ENCODE data around the gene LDHAL6B. TPM values are rescaled to one million over a fixed set of nuclear protein-coding genes. Genes with fewer than 3 reads are reported as not detected.

The LDHAL6B gene
- total RNA-seq, 1 donor from 2014 or later: not detected

DNA sequence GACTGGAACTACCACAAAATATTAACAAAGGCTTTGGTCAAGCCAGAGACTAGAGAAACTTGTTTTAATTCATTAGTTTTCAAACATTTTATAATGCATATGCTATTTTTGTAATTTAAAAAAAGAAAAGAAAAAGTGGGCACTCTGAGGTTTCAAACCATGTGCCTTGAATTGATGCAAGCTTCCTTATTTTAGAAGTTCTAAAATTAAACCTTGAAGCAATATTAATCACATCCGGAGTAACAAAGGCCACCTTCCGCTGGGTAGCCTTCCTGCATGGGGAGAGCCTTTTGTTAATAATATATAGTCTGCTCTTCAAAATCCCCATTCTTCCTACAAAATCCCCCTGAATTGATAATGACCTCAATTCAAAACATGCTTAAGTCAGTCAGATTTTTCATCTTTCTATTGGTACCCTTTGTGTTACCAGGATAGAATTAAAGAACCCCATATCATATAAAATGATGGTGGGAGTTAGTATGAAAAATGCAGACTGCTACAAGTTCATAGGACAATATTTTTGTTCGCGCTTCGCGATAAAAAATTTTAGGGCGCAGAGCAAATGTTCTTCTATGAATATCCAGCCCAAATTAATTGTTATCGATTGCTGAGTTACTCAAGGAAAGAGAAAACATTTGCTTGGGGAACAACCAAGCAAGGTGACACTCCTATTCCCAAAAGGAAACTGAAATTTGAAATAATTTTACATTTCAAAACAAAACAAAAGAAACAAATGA lies 30.6 kb downstream of the LDHAL6B start:
- Mint-ChIP-seq H3K27ac (no peak overlapping the region), H3K9me3 (no peaks in the 10 kb centered on the region), H3K4me3 (no peak overlapping the region), H3K36me3 (peaks cover 7% of the 10 kb centered on the region), H3K27me3 (no peaks in the 10 kb centered on the region), H3K4me1 (ENCODE audit: unreplicated experiment) (peaks cover 7% of the 10 kb centered on the region)
- TF ChIP-seq, protein P1, sequence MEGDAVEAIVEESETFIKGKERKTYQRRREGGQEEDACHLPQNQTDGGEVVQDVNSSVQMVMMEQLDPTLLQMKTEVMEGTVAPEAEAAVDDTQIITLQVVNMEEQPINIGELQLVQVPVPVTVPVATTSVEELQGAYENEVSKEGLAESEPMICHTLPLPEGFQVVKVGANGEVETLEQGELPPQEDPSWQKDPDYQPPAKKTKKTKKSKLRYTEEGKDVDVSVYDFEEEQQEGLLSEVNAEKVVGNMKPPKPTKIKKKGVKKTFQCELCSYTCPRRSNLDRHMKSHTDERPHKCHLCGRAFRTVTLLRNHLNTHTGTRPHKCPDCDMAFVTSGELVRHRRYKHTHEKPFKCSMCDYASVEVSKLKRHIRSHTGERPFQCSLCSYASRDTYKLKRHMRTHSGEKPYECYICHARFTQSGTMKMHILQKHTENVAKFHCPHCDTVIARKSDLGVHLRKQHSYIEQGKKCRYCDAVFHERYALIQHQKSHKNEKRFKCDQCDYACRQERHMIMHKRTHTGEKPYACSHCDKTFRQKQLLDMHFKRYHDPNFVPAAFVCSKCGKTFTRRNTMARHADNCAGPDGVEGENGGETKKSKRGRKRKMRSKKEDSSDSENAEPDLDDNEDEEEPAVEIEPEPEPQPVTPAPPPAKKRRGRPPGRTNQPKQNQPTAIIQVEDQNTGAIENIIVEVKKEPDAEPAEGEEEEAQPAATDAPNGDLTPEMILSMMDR (conservative IDR thresholded peaks at IDR 0.05): no peak
- DNase-seq (ENCODE audit: extremely low spot score, unreplicated experiment): no peak

DNA sequence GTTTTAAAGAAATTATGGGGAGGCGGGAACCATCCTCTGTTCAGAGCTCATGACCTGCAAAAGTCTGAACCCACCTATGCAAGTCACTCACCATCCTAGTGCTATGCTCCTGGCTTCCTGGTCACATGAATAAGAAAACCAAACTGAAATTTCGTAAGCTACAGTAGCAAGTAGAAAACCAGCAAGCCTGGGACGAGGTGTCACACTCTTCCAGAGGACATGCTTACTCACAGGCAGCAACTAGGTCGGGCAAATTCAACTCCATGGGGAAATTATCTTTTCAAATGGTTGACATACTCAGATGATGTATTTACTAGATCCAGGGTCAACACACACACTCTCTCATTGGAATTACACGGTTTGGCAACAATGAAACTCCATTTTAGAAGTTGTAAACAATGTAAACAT lies 31.3 kb downstream of the LDHAL6B start:
- no peak for DNase-seq (ENCODE audit: extremely low spot score, unreplicated experiment)
- H3K36me3 Mint-ChIP-seq: peaks cover 4% of the 10 kb centered on the region
- no peak overlapping the region for H3K27ac Mint-ChIP-seq
- no peaks in the 10 kb centered on the region for H3K27me3 Mint-ChIP-seq
- H3K4me1 Mint-ChIP-seq (ENCODE audit: unreplicated experiment): peaks cover 5% of the 10 kb centered on the region
- TF ChIP-seq, protein P1 (conservative IDR thresholded peaks at IDR 0.05): no peak
- H3K4me3 Mint-ChIP-seq: no peak overlapping the region
- H3K9me3 Mint-ChIP-seq: no peaks in the 10 kb centered on the region

DNA sequence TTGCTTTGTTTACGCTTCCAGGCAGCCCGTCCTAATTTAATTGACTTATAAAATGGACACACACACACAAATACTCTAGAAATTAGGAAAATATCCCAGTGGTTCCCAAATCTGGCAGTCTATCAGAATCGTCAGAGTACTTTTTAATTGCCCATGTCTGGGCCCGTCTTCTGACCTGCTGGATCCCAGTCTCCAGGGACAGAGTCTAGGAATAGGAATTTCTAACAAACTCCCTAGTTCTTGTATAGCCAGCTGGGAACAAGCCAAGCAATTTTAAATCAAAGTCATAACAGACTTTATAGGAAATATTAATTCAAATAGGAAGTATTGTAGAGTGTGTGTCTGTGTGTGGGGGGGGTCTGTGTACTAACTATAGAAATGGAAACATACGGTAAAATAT lies 33.4 kb downstream of the LDHAL6B start:
- no peak for DNase-seq (ENCODE audit: extremely low spot score, unreplicated experiment)
- no peak overlapping the region for H3K4me3 Mint-ChIP-seq
- TF ChIP-seq, protein P1 (conservative IDR thresholded peaks at IDR 0.05): no peak
- H3K27ac Mint-ChIP-seq: no peak overlapping the region
- peaks cover 4% of the 10 kb centered on the region for H3K36me3 Mint-ChIP-seq
- no peaks in the 10 kb centered on the region for H3K27me3 Mint-ChIP-seq
- no peaks in the 10 kb centered on the region for H3K9me3 Mint-ChIP-seq
- H3K4me1 Mint-ChIP-seq (ENCODE audit: unreplicated experiment): peaks cover 5% of the 10 kb centered on the region

DNA sequence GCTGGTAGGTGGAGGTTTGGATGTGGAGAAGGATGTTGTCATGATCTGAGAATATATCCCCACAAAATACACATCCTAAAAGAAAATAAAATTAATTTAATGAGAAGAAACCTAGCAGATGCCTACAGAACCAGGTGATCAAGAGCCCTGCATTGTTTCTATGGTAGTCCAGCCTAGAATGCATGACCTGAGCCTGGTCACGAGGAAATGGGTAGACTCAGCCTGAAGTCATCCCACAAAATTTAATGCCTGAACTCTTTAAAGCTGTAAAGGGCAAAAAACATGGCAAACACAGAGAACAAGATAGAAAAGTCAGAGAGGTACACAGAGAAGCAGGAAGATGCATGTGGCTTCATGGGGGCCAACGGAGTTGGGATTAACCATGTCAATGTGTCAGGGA lies 36.0 kb downstream of the LDHAL6B start:
- no peak overlapping the region for H3K27ac Mint-ChIP-seq
- no peaks in the 10 kb centered on the region for H3K4me1 Mint-ChIP-seq (ENCODE audit: unreplicated experiment)
- no peaks in the 10 kb centered on the region for H3K9me3 Mint-ChIP-seq
- no peaks in the 10 kb centered on the region for H3K36me3 Mint-ChIP-seq
- H3K27me3 Mint-ChIP-seq: no peaks in the 10 kb centered on the region
- H3K4me3 Mint-ChIP-seq: no peak overlapping the region
- no peak for DNase-seq (ENCODE audit: extremely low spot score, unreplicated experiment)
- TF ChIP-seq, protein P1 (conservative IDR thresholded peaks at IDR 0.05): no peak

DNA sequence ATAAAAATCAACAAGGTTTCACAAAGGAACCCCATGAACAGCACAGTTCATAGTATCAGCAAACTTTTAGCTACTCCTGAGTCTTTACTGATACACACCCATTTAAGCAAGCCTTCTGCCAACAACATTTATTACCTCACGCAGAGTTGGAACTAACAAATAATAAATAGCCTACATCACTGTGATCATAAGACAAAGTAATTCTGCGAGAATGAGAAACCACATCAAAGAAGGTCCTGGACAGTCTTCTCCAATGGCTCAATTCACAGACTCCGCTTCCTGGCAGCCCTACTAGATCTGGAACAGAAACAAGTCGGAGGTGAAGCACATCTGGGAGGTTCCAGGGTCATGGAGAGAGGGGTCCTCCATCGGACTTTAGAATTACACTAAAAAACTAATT lies 37.0 kb downstream of the LDHAL6B start:
- H3K4me3 Mint-ChIP-seq: no peak overlapping the region
- H3K27me3 Mint-ChIP-seq: no peaks in the 10 kb centered on the region
- no peak overlapping the region for H3K27ac Mint-ChIP-seq
- no peaks in the 10 kb centered on the region for H3K36me3 Mint-ChIP-seq
- TF ChIP-seq, protein P1 (conservative IDR thresholded peaks at IDR 0.05): no peak
- DNase-seq (ENCODE audit: extremely low spot score, unreplicated experiment): no peak
- no peaks in the 10 kb centered on the region for H3K9me3 Mint-ChIP-seq
- no peaks in the 10 kb centered on the region for H3K4me1 Mint-ChIP-seq (ENCODE audit: unreplicated experiment)

All from type B pancreatic cell (in vitro differentiated cells).